SH-SY5Y (cell line): ENCODE results near the gene KLHDC8B.

Experiments used
- GATA2 ChIP-seq: IDR thresholded peaks from 2 replicates; pipeline ENCODE4 v1.6.1; 2011; ENCODE audit warnings: mild to moderate bottlenecking, low read depth, low read length
- GATA3 ChIP-seq: IDR thresholded peaks from 2 replicates; pipeline ENCODE4 v1.6.1; 2011; ENCODE audit warnings: low read depth, mild to moderate bottlenecking, low read length, moderate library complexity

Gene KLHDC8B

DNA sequence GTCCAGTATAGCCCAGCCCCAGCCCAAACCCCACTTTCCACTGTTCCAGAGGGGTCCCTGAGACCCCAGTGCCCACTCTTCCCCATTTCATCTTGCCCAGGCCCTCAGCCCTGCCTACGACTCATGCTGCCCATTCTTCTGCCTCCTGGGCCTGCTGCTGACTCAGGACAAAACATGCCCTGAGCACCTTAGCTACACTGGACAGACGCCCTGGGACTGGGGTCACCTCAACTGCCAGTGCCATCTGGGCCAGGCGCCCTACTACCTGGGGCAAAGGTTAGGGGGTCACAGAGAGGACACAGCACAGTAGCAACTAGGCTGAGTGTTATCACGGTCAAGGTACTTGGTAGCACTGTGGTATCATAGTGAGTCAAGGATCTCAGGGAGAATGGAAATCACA is 35.9 kb upstream of the KLHDC8B start:
- TF ChIP-seq GATA2, result no peak
- TF ChIP-seq GATA3, result no peak

DNA sequence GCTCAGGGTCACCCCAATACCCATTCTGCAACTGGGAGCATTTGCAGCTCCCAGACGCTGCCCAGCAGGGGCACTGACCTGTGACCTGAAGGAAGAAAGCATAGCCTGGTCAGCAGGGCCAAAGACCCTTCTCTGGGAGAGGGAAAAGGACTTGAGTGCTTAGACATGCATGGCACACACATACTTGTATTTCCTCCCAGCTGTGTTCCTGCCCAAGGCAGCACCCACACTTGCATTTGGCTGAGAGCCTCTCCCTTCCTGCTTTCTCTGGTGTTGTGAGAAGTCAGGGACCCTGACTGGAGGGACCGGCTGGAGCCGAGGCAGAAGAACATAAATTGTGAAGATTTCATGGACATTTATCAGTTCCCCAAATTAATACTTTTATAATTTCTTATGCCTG is 31.3 kb upstream of the KLHDC8B start:
- TF ChIP-seq GATA2, result no peak
- no peak for TF ChIP-seq GATA3

DNA sequence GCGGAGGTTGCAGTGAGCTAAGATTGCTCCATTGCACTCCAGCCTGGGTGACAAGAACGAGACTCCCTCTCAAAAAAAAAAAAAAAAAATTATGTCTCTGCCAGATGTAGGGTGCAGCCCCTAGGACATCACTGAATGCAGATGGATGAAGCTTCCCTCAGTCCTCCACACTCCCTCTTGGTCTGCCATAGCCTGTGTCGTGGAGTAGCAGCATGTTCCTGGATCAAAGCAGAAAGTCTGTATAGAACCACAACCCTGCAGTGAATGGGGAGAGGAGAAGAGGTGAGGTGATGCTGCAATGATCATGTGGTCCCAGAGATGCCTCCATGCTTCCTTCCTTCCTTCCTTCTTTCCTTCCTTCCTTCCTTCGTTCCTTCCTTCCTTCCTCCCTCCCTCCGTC is 23.2 kb upstream of the KLHDC8B start:
- TF ChIP-seq GATA3, result no peak
- TF ChIP-seq GATA2, result no peak

DNA sequence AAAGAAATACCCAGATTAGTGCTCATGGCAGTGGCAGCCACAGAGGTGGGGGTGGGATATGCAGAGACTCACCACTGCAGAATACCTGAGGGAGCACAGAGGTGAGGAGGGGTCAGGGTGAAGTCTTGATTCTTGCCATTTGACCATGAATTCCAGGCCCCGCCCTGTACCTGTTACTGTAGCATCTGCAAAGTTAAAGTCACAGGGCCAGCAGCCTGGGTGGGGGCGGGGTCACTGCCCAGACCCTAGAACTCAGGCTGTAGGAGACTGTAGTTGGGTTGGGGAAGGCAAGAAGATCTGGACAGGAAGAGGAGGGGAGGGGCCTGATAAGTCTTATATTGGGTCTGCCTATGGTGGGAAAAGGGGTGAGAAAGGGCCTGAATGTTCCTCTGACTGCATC is 19.8 kb upstream of the KLHDC8B start:
- TF ChIP-seq GATA3, result no peak

DNA sequence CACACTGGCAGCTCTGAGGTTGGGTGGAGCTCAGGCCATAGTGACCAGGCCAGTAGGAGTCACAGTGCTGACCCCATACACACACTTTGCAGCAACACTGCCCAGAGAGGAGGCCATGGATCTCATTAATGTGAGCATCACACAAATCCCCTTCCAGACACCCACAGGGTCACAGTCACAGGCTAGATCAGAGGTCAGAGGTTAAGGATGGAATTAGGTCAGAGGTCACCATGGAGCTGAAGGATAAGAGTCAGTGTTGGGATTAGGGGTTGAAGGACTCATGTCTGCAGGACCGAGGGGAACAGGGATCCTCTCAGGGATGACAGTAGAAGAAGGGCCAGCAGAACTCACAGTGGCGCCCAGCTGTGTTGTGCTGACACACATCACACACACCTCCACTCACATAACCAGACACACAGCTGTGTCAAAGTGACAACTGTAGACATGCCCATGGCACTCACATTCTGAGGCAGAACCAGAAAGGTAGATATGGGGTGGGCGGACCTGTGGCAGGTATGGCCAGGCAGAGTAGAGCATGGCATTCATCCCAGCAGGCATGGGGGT is 18.0 kb upstream of the KLHDC8B start:
- TF ChIP-seq GATA2 (no peak), GATA3 (no peak)

DNA sequence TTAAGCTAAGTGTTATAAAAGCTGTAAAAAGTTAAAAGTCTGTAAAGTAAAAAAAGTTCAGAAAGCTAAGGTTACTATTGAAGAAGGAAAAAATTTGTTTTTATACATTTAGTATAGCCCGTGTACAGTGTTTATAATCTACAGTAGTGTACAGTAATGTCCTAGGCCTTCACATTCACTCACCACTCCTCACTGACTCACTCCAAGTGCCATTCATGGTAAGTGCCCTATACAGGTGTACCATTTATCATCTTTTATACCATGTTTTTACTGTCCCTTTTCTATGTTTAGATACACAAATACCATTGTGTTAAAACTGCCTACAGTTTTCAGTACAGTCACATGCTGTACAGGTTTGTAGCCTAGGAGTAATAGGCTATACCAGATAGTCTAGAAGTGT is 14.1 kb upstream of the KLHDC8B start:
- TF ChIP-seq GATA2 (no peak), GATA3 (no peak)

DNA sequence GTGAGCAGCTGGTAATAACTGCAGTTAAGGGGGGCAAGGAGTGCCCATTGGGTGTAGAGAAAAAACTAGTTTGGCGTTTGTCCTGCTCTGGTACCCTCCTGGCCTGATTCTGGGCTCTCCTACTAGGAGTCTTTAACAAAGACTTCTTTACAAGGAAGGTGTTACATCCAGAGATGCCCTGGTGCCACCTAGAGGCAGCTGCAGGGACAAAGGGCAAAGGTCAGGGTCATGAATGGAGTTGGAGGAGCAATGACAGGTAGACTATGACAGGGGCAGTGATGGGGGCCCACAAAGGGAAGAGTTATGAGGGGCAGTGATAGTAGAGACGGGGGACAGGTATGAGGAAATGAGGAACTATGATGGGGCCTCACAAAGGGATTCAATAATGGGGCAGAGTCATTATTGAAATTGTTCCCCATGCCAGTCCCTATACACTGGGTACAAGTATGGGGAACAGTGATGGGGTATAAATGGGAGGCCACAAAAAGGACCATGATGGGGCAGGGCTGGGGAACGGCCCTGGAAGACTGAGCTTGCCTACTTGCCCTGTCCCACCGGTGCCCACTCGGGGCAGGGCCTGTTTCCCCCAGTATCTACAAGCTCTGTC is 13.2 kb upstream of the KLHDC8B start:
- TF ChIP-seq GATA3 (no peak), GATA2 (no peak)

DNA sequence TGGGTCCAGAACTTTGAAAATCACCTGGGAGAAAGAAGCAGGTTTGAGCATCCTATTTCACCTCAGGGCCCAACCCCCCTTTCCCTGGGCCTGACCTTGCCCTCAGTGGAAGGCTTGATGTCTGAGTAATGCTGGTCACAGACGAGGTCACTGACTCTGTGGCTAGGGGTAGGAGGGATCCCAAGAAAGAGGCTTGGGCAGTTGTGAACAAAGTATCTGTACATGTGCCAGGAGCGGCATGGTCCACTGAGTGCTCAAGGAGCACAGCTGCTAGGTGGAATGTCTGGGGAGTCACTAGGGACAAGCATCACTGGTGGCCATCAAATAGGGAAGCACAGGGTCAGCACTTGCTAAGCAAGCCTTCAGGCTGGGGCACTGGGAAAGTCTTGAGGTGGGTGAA is 12.6 kb upstream of the KLHDC8B start:
- no peak for TF ChIP-seq GATA3
- TF ChIP-seq GATA2, result no peak

DNA sequence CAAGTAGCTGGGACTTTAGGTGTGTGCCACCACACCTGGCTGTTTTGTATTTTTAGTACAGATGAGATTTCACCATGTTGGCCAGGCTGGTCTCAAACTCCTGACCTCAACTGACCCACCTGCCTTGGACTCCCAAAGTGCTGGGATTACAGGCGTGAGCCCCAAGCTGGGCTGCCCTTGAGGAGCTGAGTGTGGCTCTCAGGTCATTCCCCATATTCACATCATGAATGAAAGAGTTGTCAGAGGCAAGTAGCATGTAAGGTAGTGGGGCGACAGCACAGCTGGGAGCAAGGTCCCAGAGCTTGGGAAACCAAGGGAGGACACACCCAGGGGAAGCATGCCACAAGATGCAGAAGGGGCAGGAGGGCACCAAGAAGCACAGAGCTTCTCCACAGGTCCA is 10.2 kb upstream of the KLHDC8B start:
- TF ChIP-seq GATA2 (no peak), GATA3 (no peak)

DNA sequence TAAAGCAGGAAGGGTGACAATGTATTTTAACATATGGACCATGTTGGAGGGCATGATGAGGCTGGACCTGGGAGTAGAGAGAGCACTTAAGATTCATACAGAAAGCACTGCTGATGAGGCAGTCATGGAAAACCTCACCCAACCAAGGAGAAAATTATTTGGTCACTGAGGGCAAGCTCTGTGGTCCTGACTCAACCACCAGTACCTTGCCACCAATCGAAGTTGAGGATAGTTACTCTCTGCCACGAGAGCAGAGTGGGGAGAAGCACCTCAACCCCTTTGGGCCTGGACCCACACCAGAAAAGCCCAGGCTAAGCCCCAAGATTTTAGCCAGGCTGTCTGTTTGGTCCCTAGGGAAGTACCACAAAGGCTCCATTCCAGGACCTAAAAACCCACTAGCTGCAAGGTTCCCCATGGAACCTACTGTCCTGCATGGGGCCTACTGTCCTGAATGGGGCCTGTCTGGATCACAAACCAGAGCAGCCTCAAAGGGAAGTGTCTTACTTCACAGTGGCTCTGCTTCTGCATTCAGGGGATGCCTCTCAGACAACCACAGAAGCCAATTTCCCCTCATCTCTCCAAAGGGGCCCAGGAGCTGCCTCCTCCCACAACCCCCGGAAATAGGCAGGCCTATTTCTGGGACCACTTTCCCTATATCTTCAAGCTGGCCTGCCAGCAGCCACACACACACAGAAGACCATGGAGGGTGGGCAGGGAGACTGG is 9.4 kb upstream of the KLHDC8B start:
- no peak for TF ChIP-seq GATA3
- no peak for TF ChIP-seq GATA2

DNA sequence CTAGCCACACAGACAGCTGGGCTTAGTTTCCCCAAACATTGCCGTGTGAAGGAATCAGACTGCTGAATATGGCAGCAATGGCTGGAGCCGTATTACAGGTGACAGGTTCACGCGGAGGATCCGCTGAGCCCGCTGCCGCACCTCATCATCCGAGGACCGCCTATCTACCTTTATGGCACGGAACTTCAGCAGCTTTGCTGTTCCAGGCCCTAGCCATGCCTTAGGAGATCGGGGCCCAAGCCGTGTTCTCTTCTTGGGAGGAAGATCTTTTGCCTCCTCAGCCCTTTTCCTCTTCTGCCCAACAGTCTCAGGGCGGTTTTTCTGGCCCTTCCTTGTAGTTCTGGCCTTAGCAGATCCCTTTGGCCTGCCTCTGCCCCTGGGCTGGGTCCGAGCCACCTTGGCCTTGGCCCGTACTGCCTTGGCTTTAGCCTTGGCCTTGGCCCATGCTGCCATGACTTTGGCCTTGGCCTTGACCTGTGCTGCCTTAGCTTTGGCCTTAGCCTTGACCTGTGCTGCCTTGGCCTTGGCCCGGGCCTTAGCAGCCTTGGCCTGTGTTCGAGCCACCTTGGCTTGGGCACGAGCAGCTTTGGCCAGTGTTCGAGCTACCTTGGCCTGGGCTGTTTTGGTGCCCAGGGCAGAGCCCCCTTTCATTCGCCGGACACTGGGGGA is 8.5 kb upstream of the KLHDC8B start:
- TF ChIP-seq GATA3 (no peak), GATA2 (no peak)

DNA sequence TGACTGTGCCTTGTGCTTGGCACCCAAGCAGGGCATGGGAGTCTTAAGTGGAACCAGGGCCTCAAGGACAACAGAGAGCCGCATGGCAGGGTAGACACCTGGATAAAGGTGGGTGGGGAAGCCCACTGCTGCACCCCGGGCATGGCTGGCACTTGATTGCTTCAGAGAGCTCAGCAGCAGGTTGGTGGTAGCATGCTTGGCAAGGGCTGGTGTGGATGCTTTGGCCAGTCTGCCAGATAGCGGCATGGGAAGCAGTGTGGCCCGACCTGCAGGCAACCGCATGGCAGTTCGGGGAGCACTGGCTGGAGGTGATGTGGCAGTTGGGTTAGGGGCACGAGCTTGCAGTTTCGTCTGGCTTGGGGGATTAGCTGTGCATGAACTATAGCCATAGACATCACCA is 7.8 kb upstream of the KLHDC8B start:
- TF ChIP-seq GATA2 (no peak), GATA3 (no peak)

DNA sequence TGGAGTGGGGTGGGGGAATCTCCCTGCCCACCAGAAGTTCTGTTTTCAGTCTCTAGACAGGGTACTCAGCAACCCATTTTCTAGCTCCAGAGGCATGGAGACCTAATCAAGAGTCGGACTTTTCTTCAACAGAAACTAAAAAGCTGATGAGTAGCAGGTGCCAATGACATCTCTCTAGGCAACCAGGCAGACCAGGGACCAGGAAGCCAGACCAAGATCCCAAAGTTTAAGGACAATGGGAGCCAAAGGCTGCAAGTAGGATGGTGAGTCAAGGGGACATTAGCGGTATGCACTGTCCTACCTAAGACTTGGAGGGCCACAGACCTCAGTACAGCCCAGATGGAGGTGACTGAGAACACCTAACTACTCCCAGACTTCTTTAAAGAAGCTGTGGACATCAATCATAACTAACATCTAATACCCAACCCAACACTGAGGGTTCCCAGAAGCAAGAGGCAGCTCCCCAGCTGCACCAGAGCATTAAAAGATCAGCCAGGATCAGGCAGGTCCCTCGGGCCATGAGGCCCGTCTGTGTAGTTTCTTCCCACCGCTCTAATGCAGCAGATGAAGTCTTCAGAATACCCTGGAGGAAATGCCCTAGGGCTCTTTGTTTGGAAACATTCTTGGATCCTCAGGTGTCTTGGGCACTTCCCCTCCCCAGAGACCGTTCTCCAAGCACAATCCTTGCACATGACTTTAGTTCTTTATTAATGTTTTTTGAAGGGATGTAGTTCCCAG is 6.2 kb upstream of the KLHDC8B start:
- TF ChIP-seq GATA3, result no peak
- no peak for TF ChIP-seq GATA2

DNA sequence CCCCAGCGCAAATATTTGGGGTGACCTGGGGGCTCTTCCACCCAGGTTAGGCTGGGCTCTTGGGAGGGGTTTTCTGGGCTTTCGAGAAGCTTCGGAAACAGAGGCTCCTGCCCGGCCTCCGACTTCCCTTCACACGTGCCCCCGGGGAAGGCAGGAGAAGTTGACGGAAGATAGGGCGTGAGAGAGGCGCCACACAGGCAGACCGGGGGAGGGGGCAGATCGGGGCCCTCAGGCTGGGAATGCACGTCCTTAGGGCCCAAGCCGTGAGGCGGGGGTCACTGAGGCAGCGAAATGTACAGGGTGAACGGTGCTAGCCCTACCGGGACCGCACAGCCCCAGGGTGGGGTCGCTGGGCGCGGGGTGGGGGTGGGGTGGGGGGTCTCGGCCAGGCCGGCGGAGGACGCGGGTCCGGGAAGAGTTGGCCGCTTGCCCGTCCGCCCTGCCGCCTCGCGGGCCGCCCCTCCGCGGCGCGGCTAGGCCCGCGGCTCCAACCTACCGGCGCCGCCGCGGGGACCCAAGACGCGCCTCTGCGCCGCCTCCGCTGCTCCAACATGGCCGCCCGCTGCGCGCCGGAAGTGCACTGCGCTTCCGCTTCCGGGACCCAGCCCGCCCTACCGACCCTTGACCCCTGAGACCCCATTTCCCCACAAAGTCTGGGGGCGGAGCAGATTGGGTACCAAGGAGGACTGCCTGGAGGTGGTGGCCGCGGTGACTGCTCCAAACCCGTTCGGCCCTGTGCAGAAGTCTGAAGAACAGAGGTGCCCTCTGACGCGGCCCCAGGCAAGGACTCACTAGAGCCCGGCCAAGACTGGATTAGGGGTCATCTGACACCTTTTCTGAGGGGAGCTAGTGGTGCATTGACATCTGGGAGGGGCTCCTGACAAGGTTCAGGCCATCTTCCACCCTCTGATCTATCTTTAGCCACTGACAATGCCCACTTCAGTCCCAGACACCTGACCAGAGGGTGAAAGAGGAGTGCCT is 5.3 kb upstream of the KLHDC8B start, which contains the start of gene CCDC71:
Gene CCDC71 (minus strand): TSS at position 561 of the 981 bp plus-strand sequence. CDS start 2,123 bp downstream, outside the sequence.
- no peak for TF ChIP-seq GATA3
- TF ChIP-seq GATA2, result no peak
